Measurements from ENCODE around the gene PRIM2.

GRCh38 chr6:57279013-57279412 is 38.4 kb upstream of the PRIM2 start:
- TF ChIP-seq EZH2phosphoT487 (IDR thresholded peaks at IDR 0.05; ENCODE audit: borderline replicate concordance), result no peak
- no peak for TF ChIP-seq CTCF (IDR thresholded peaks at IDR 0.05 in 2 of 3, conservative IDR thresholded peaks at IDR 0.05 in 1 of 3; ENCODE audit: borderline replicate concordance in 1 of 3, insufficient read depth in 1 of 3, low read depth in 2 of 3, low read length in 2 of 3)
- TF ChIP-seq POLR2AphosphoS5 (IDR thresholded peaks at IDR 0.05; ENCODE audit: low read depth, low read length), result no peak
- TF ChIP-seq, protein P1, sequence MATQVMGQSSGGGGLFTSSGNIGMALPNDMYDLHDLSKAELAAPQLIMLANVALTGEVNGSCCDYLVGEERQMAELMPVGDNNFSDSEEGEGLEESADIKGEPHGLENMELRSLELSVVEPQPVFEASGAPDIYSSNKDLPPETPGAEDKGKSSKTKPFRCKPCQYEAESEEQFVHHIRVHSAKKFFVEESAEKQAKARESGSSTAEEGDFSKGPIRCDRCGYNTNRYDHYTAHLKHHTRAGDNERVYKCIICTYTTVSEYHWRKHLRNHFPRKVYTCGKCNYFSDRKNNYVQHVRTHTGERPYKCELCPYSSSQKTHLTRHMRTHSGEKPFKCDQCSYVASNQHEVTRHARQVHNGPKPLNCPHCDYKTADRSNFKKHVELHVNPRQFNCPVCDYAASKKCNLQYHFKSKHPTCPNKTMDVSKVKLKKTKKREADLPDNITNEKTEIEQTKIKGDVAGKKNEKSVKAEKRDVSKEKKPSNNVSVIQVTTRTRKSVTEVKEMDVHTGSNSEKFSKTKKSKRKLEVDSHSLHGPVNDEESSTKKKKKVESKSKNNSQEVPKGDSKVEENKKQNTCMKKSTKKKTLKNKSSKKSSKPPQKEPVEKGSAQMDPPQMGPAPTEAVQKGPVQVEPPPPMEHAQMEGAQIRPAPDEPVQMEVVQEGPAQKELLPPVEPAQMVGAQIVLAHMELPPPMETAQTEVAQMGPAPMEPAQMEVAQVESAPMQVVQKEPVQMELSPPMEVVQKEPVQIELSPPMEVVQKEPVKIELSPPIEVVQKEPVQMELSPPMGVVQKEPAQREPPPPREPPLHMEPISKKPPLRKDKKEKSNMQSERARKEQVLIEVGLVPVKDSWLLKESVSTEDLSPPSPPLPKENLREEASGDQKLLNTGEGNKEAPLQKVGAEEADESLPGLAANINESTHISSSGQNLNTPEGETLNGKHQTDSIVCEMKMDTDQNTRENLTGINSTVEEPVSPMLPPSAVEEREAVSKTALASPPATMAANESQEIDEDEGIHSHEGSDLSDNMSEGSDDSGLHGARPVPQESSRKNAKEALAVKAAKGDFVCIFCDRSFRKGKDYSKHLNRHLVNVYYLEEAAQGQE (IDR thresholded peaks at IDR 0.05; ENCODE audit: low read depth), result no peak
- TF ChIP-seq ZBTB33 (IDR thresholded peaks at IDR 0.05; ENCODE audit: extremely low read depth, insufficient replicate concordance, low read length), result no peak
- no peak for TF ChIP-seq POLR2A (IDR thresholded peaks at IDR 0.05; ENCODE audit: borderline replicate concordance, extremely low read depth, insufficient read depth, insufficient read length)
- no peak for TF ChIP-seq ELF1 (IDR thresholded peaks at IDR 0.05; ENCODE audit: borderline replicate concordance, low read depth)
- no peak for TF ChIP-seq ZNF274 (IDR thresholded peaks at IDR 0.05; ENCODE audit: low read depth, low read length)
- TF ChIP-seq FOSL1 (IDR thresholded peaks at IDR 0.05; ENCODE audit: low read depth), result no peak
- no peak for TF ChIP-seq EZH2 (IDR thresholded peaks at IDR 0.05)

Data from HCT116 (cell line).